Measurements from ENCODE around the gene ARHGAP28. TPM values are rescaled to one million over a fixed set of nuclear protein-coding genes. Genes with fewer than 3 reads are reported as not detected.

Gene ARHGAP28
- total RNA-seq, 4 donors from 2014 or later: 1.0 to 39.0 (median 8.7) TPM

DNA sequence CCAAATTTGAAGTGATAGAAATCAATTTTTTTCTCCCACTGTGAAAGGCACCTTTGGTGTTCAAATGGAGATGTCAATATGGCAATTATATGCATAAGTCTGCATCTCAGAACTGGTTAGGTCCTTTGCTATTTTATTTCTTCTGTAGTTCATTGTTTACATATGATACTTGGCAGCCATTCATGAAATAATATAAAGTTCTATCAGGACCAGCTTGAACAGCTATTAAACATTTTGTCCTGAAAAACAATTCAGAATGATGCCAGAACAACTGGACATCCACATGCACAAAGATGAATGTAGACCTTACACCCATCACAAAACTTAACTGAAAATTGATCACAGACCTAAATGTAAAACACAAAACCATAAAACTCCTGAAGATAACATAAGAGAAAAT lies 41.8 kb upstream of the ARHGAP28 start:
- DNase-seq: no peak
- no peaks in the 10 kb centered on the region for H3K9me3 ChIP-seq
- no peak overlapping the region for H3K27ac ChIP-seq
- intact Hi-C loops (cut with DNase I; ENCODE audit: low total_unique reads): no loop called here
- TF ChIP-seq POLR2A (IDR thresholded peaks at IDR 0.05) (no peak), CTCF (IDR thresholded peaks at IDR 0.05) (no peak)
- no peaks in the 10 kb centered on the region for H3K36me3 ChIP-seq
- H3K4me3 ChIP-seq: no peak overlapping the region
- H3K4me1 ChIP-seq: no peaks in the 10 kb centered on the region
- H3K27me3 ChIP-seq: no peaks in the 10 kb centered on the region

GRCh38 chr18:6708890-6709289 lies 20.6 kb upstream of the ARHGAP28 start:
- Histone ChIP-seq H3K9me3 (no peaks in the 10 kb centered on the region), H3K36me3 (no peaks in the 10 kb centered on the region), H3K4me1 (no peaks in the 10 kb centered on the region), H3K27ac (no peak overlapping the region), H3K4me3 (no peak overlapping the region), H3K27me3 (no peaks in the 10 kb centered on the region)
- intact Hi-C loops (cut with DNase I; ENCODE audit: low total_unique reads): no loop called here
- DNase-seq: no peak
- TF ChIP-seq POLR2A (IDR thresholded peaks at IDR 0.05) (no peak), CTCF (IDR thresholded peaks at IDR 0.05) (no peak)

DNA sequence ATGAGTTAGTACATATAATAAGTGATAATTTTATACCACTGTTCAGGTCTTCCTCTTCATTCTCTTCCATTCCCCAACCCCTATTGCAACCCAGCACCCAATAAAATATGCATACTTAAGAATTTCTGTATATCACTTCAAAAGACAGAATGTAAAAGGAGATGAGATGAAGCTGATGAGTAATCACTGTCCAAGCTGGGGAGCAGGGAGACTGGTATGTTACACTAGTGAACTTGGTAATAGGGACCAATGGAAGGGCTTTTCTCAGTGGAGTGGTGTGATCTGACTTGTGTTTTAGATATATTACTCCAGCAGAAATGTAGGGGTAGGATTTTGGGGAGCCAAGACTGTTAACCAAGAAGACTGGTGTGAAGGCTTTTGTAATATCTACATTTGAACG lies 18.0 kb upstream of the ARHGAP28 start:
- H3K9me3 ChIP-seq: no peaks in the 10 kb centered on the region
- no peaks in the 10 kb centered on the region for H3K36me3 ChIP-seq
- H3K27ac ChIP-seq: no peak overlapping the region
- H3K4me3 ChIP-seq: no peak overlapping the region
- intact Hi-C loops (cut with DNase I; ENCODE audit: low total_unique reads): no loop called here
- no peaks in the 10 kb centered on the region for H3K27me3 ChIP-seq
- TF ChIP-seq CTCF (IDR thresholded peaks at IDR 0.05) (no peak), POLR2A (IDR thresholded peaks at IDR 0.05) (no peak)
- H3K4me1 ChIP-seq: no peaks in the 10 kb centered on the region
- no peak for DNase-seq

GRCh38 chr18:6712401-6712800 lies 17.1 kb upstream of the ARHGAP28 start:
- no peak overlapping the region for H3K4me3 ChIP-seq
- no peak overlapping the region for H3K27ac ChIP-seq
- no peaks in the 10 kb centered on the region for H3K27me3 ChIP-seq
- intact Hi-C loops (cut with DNase I; ENCODE audit: low total_unique reads): no loop called here
- no peak for DNase-seq
- no peaks in the 10 kb centered on the region for H3K36me3 ChIP-seq
- H3K4me1 ChIP-seq: no peaks in the 10 kb centered on the region
- no peak for TF ChIP-seq CTCF (IDR thresholded peaks at IDR 0.05)
- TF ChIP-seq POLR2A (IDR thresholded peaks at IDR 0.05): no peak
- H3K9me3 ChIP-seq: no peaks in the 10 kb centered on the region

- no peak overlapping the region for H3K4me3 ChIP-seq
- H3K4me1 ChIP-seq: no peaks in the 10 kb centered on the region
- intact Hi-C loops (cut with DNase I; ENCODE audit: low total_unique reads): no loop called here
- no peak for DNase-seq
- no peak overlapping the region for H3K27ac ChIP-seq
- no peaks in the 10 kb centered on the region for H3K36me3 ChIP-seq
- no peaks in the 10 kb centered on the region for H3K27me3 ChIP-seq
- TF ChIP-seq CTCF (IDR thresholded peaks at IDR 0.05) (no peak), POLR2A (IDR thresholded peaks at IDR 0.05) (no peak)
- H3K9me3 ChIP-seq: no peaks in the 10 kb centered on the region
Observed at GRCh38 chr18:6714010-6714409, 15.5 kb upstream of the ARHGAP28 start.
